Neural cell (in vitro differentiated cells): Measurements from ENCODE around the gene TEKT3. TPM values are rescaled to one million over a fixed set of nuclear protein-coding genes. Genes with fewer than 3 reads are reported as not detected.
A peak's percentile ranks its signal among the peaks of the same experiment; 100 is the strongest.

Experiments used
- H2AFZ ChIP-seq: fragments of 200-600, 300-800 bp; sonication (generic), shearing (Covaris generic); 2 replicates; pipeline ENCODE4 v1.6.0; 2014; ENCODE audit warnings: low read depth, mild to moderate bottlenecking, antibody characterized with exemption, low read length, moderate library complexity
- H3F3A ChIP-seq: fragments of 200-600 bp; shearing (Covaris generic); 2 replicates; pipeline ENCODE4 v1.6.1; 2016; ENCODE audit warnings: mild to moderate bottlenecking, moderate library complexity, mixed read lengths, antibody characterized with exemption, low read length; ENCODE audit not compliant: insufficient read depth, poor library complexity, severe bottlenecking
- H3K27ac ChIP-seq: fragments of 200-600, 300-800 bp; sonication (generic), shearing (Covaris generic); 2 replicates; pipeline ENCODE4 v1.5.1; 2014; ENCODE audit warnings: mild to moderate bottlenecking, low read length, moderate library complexity
- H3K27me3 ChIP-seq: fragments of 300-800, 200-600 bp; sonication (generic), shearing (Covaris generic); 2 replicates; pipeline ENCODE4 v1.6.0; 2014; ENCODE audit warnings: mild to moderate bottlenecking, low read depth, low read length, moderate library complexity; ENCODE audit not compliant: insufficient read depth
- H3K36me3 ChIP-seq: fragments of 300-800, 200-600 bp; sonication (generic), shearing (Covaris generic); 2 replicates; pipeline ENCODE4 v1.5.1; 2014; ENCODE audit warnings: mild to moderate bottlenecking, antibody characterized with exemption, low read length, moderate library complexity; ENCODE audit not compliant: insufficient read depth
- H3K4me2 ChIP-seq: fragments of 300-800, 200-600 bp; sonication (generic), shearing (Covaris generic); 2 replicates; pipeline ENCODE4 v1.6.0; 2014; ENCODE audit warnings: mild to moderate bottlenecking, low read length
- H3K4me3 ChIP-seq: fragments of 300-800, 200-600 bp; sonication (generic), shearing (Covaris generic); 2 replicates; pipeline ENCODE4 v1.5.1; 2014; ENCODE audit warnings: mild to moderate bottlenecking, low read length, moderate library complexity
- H3K79me2 ChIP-seq: fragments of 200-600 bp; shearing (Covaris generic); replicated peaks from 2 replicates; pipeline ENCODE4 v1.6.0; 2014; ENCODE audit warnings: mild to moderate bottlenecking, low read length, moderate library complexity; ENCODE audit not compliant: insufficient read depth
- H3K9ac ChIP-seq: fragments of 300-800, 200-600 bp; sonication (generic), shearing (Covaris generic); 2 replicates; pipeline ENCODE4 v1.6.1; 2016; ENCODE audit warnings: mild to moderate bottlenecking, low read length, mixed read lengths
- H3K9me2 ChIP-seq: fragments of 200-600 bp; shearing (Covaris generic); 2 replicates; pipeline ENCODE4 v1.6.1; 2016; ENCODE audit warnings: mild to moderate bottlenecking, low read length, mixed read lengths; ENCODE audit not compliant: insufficient read depth
- H3K9me3 ChIP-seq: fragments of 200-600, 300-800 bp; sonication (generic), shearing (Covaris generic); 2 replicates; pipeline ENCODE4 v1.6.1; 2016; ENCODE audit warnings: mild to moderate bottlenecking, mixed run types, low read length, moderate library complexity, mixed read lengths
- H4K20me1 ChIP-seq: fragments of 200-600 bp; shearing (Covaris generic); 2 replicates; pipeline ENCODE4 v1.6.1; 2016; ENCODE audit warnings: mild to moderate bottlenecking, mixed run types; ENCODE audit not compliant: insufficient read depth
- EP300 ChIP-seq: fragments of 450-650 bp; conservative IDR thresholded peaks from 2 replicates; pipeline ENCODE4 v1.6.1; 2014; ENCODE audit warnings: antibody characterized with exemption, mild to moderate bottlenecking, moderate library complexity; ENCODE audit not compliant: poor library complexity, severe bottlenecking
- EZH2 ChIP-seq: fragments of 200-600, 300-800 bp; shearing (Covaris generic), sonication (generic); IDR thresholded peaks from 2 replicates; pipeline ENCODE4 v1.6.1; 2014; ENCODE audit warnings: antibody characterized with exemption, low read length, borderline replicate concordance, mild to moderate bottlenecking; ENCODE audit not compliant: insufficient read depth, poor library complexity, severe bottlenecking
- MXI1 ChIP-seq: fragments of 450-650 bp; conservative IDR thresholded peaks from 2 replicates; pipeline ENCODE4 v1.6.1; 2014; ENCODE audit warnings: antibody characterized with exemption, mild to moderate bottlenecking; ENCODE audit not compliant: poor library complexity, severe bottlenecking
- POLR2AphosphoS5 ChIP-seq: IDR thresholded peaks from 2 replicates; pipeline ENCODE4 v1.6.1; 2012
- RAD21 ChIP-seq: fragments of 450-650 bp; conservative IDR thresholded peaks from 2 replicates; pipeline ENCODE4 v1.6.1; 2014; ENCODE audit warnings: antibody characterized with exemption, mild to moderate bottlenecking, moderate library complexity
- SMC3 ChIP-seq: fragments of 450-650 bp; conservative IDR thresholded peaks from 2 replicates; pipeline ENCODE4 v1.6.1; 2014; ENCODE audit warnings: antibody characterized with exemption, mild to moderate bottlenecking, moderate library complexity; ENCODE audit not compliant: poor library complexity
- TAF1 ChIP-seq: IDR thresholded peaks from 2 replicates; pipeline ENCODE4 v1.6.1; 2012; ENCODE audit warnings: low read depth
- polyA plus RNA-seq: library from polyadenylated mRNA; depleted of rRNA; stranded (reverse); fragments of >200 nt; gene quantifications from 2 replicates; pipeline ENCODE4 v1.2.3, GENCODE V29; 2014
- TF ChIP-seq, protein P1 (sequence below): IDR thresholded peaks from 2 replicates; pipeline ENCODE4 v1.6.1; 2012; ENCODE audit warnings: borderline replicate concordance
- TF ChIP-seq, protein P2 (sequence below): fragments of 450-650 bp; IDR thresholded peaks from 2 replicates; pipeline ENCODE4 v1.5.1; 2014; ENCODE audit warnings: antibody characterized with exemption, mild to moderate bottlenecking, moderate library complexity; ENCODE audit not compliant: poor library complexity, severe bottlenecking

Gene TEKT3
- polyA plus RNA-seq, 1 donor from 2014 or later, result 3.1 TPM

GRCh38 chr17:15341966-15342365 is 569 bp upstream of the TEKT3 start:
- H2AFZ ChIP-seq, result no peak overlapping the region
- H3K36me3 ChIP-seq, result no peaks in the 10 kb centered on the region
- no peak overlapping the region for H3K4me2 ChIP-seq

DNA sequence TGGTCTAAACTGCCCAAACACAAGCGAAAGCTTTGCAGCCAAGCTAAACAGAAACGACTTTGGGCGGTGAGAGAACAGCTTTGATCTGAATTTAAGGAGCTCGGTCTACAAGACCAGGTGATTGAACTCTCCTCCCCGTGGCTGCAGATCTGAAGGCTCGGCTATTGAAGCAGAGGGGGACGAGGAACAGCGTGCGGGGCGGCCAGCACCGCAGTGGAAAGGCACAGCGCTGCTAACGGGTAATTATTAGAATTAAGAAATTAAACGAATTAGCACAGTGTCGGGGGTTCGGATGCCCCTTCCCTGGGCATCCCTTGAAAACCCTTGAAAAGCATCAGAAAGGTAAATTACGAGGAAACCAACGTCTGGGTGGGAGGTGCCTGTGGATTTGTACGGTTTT is 431 bp downstream of the TEKT3 start:
- Histone ChIP-seq H3K9ac (no peak overlapping the region), H3F3A (no peaks in the 10 kb centered on the region), H4K20me1 (no peaks in the 10 kb centered on the region), H3K36me3 (no peaks in the 10 kb centered on the region), H3K27me3 (peaks cover 28% of the 10 kb centered on the region), H3K9me3 (no peaks in the 10 kb centered on the region), H3K4me3 (peak overlapping the region; percentile 64), H3K4me2 (peak overlapping the region; percentile 67), H3K27ac (no peak overlapping the region), H3K9me2 (no peaks in the 10 kb centered on the region), H3K79me2 (no peaks in the 10 kb centered on the region), H2AFZ (no peak overlapping the region)
- TF ChIP-seq SMC3 (no peak), POLR2AphosphoS5 (no peak), EZH2 (no peak), EP300 (no peak), TAF1 (no peak), MXI1 (no peak), RAD21 (no peak)
- TF ChIP-seq, protein P1, sequence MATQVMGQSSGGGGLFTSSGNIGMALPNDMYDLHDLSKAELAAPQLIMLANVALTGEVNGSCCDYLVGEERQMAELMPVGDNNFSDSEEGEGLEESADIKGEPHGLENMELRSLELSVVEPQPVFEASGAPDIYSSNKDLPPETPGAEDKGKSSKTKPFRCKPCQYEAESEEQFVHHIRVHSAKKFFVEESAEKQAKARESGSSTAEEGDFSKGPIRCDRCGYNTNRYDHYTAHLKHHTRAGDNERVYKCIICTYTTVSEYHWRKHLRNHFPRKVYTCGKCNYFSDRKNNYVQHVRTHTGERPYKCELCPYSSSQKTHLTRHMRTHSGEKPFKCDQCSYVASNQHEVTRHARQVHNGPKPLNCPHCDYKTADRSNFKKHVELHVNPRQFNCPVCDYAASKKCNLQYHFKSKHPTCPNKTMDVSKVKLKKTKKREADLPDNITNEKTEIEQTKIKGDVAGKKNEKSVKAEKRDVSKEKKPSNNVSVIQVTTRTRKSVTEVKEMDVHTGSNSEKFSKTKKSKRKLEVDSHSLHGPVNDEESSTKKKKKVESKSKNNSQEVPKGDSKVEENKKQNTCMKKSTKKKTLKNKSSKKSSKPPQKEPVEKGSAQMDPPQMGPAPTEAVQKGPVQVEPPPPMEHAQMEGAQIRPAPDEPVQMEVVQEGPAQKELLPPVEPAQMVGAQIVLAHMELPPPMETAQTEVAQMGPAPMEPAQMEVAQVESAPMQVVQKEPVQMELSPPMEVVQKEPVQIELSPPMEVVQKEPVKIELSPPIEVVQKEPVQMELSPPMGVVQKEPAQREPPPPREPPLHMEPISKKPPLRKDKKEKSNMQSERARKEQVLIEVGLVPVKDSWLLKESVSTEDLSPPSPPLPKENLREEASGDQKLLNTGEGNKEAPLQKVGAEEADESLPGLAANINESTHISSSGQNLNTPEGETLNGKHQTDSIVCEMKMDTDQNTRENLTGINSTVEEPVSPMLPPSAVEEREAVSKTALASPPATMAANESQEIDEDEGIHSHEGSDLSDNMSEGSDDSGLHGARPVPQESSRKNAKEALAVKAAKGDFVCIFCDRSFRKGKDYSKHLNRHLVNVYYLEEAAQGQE, result no peak
- TF ChIP-seq, protein P2, sequence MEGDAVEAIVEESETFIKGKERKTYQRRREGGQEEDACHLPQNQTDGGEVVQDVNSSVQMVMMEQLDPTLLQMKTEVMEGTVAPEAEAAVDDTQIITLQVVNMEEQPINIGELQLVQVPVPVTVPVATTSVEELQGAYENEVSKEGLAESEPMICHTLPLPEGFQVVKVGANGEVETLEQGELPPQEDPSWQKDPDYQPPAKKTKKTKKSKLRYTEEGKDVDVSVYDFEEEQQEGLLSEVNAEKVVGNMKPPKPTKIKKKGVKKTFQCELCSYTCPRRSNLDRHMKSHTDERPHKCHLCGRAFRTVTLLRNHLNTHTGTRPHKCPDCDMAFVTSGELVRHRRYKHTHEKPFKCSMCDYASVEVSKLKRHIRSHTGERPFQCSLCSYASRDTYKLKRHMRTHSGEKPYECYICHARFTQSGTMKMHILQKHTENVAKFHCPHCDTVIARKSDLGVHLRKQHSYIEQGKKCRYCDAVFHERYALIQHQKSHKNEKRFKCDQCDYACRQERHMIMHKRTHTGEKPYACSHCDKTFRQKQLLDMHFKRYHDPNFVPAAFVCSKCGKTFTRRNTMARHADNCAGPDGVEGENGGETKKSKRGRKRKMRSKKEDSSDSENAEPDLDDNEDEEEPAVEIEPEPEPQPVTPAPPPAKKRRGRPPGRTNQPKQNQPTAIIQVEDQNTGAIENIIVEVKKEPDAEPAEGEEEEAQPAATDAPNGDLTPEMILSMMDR, result no peak

More at GRCh38 chr17:15341966-15342365, 569 bp upstream of the TEKT3 start:
- no peaks in the 10 kb centered on the region for H3F3A ChIP-seq
- peak overlapping the region; percentile 64 for H3K4me3 ChIP-seq
- H3K9me3 ChIP-seq, result no peaks in the 10 kb centered on the region
- H3K9ac ChIP-seq, result no peak overlapping the region
- no peak overlapping the region for H3K27ac ChIP-seq
- no peaks in the 10 kb centered on the region for H4K20me1 ChIP-seq
- no peaks in the 10 kb centered on the region for H3K9me2 ChIP-seq
- TF ChIP-seq POLR2AphosphoS5, result no peak
- no peak for TF ChIP-seq EP300
- TF ChIP-seq, protein P1, result no peak
- no peak for TF ChIP-seq RAD21
- TF ChIP-seq, protein P2, result no peak
- no peak for TF ChIP-seq MXI1
- no peak for TF ChIP-seq TAF1
- no peak for TF ChIP-seq SMC3
- TF ChIP-seq EZH2, result no peak
- H3K79me2 ChIP-seq, result no peaks in the 10 kb centered on the region
- H3K27me3 ChIP-seq, result peaks cover 28% of the 10 kb centered on the region
